Neutrophil (primary cell): Measurements from ENCODE around the gene APOA5.

ENCODE experiments used
- H3K27ac ChIP-seq: fragments of 200-600 bp; sonication (generic); 2 replicates; pipeline ENCODE4 v1.5.1; 2016; ENCODE audit warnings: mild to moderate bottlenecking, moderate library complexity
- H3K27me3 ChIP-seq: fragments of 200-600 bp; sonication (generic); 2 replicates; pipeline ENCODE4 v1.6.0; 2016; ENCODE audit warnings: mild to moderate bottlenecking
- H3K36me3 ChIP-seq: fragments of 200-600 bp; sonication (generic); 2 replicates; pipeline ENCODE4 v1.5.1; 2017
- H3K4me1 ChIP-seq, 2 experiments: fragments of 200-600 bp in 1 of 2; sonication (generic) in 1 of 2; 1 replicate in 1 of 2; 2 replicates in 1 of 2; pipeline versions ENCODE4 v1.5.1 to v1.6.1; 2013 to 2016; ENCODE audit warnings: low read depth in 1 of 2, low read length in 1 of 2, mild to moderate bottlenecking in 1 of 2, moderate library complexity in 1 of 2; ENCODE audit not compliant: control insufficient read depth in 1 of 2, insufficient read depth in 1 of 2
- H3K4me3 ChIP-seq, 2 experiments: fragments of 200-600 bp in 1 of 2; sonication (generic) in 1 of 2; 1 replicate in 1 of 2; 2 replicates in 1 of 2; pipeline ENCODE4 v1.5.1; 2013 to 2016; ENCODE audit warnings: low read depth in 1 of 2, low read length in 1 of 2, mild to moderate bottlenecking in 1 of 2, moderate library complexity in 1 of 2
- H3K9me3 ChIP-seq: fragments of 200-600 bp; sonication (generic); 2 replicates; pipeline ENCODE4 v1.5.1; 2016
- TF ChIP-seq, protein P1 (sequence below): fragments of 200-600 bp; sonication (generic); IDR thresholded peaks from 2 replicates; pipeline ENCODE4 v1.5.1; 2016; ENCODE audit warnings: antibody characterized with exemption

APOA5 gene

GRCh38 chr11:116823031-116823843 is 31.6 kb upstream of the APOA5 start, which contains the start of gene APOA4:
APOA4 (minus strand) TSS chr11:116823304; CDS start chr11:116823191, 113 bp downstream.
- Histone ChIP-seq H3K4me3 (no peak within 1 kb of the TSS), H3K9me3 (no peaks in the 10 kb centered on the region), H3K4me1 (no peaks in the 10 kb centered on the region), H3K36me3 (no peaks in the 10 kb centered on the region), H3K27ac (no peak within 1 kb of the TSS), H3K27me3 (no peaks in the 10 kb centered on the region)
- TF ChIP-seq, protein P1, sequence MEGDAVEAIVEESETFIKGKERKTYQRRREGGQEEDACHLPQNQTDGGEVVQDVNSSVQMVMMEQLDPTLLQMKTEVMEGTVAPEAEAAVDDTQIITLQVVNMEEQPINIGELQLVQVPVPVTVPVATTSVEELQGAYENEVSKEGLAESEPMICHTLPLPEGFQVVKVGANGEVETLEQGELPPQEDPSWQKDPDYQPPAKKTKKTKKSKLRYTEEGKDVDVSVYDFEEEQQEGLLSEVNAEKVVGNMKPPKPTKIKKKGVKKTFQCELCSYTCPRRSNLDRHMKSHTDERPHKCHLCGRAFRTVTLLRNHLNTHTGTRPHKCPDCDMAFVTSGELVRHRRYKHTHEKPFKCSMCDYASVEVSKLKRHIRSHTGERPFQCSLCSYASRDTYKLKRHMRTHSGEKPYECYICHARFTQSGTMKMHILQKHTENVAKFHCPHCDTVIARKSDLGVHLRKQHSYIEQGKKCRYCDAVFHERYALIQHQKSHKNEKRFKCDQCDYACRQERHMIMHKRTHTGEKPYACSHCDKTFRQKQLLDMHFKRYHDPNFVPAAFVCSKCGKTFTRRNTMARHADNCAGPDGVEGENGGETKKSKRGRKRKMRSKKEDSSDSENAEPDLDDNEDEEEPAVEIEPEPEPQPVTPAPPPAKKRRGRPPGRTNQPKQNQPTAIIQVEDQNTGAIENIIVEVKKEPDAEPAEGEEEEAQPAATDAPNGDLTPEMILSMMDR: no peak

- TF ChIP-seq, protein P1: no peak
- Histone ChIP-seq H3K27ac (no peak overlapping the region), H3K36me3 (no peaks in the 10 kb centered on the region), H3K4me1 (no peaks in the 10 kb centered on the region), H3K27me3 (no peaks in the 10 kb centered on the region), H3K4me3 (no peak overlapping the region), H3K9me3 (no peaks in the 10 kb centered on the region)
Observed at GRCh38 chr11:116822575-116822974, 30.9 kb upstream of the APOA5 start.

DNA sequence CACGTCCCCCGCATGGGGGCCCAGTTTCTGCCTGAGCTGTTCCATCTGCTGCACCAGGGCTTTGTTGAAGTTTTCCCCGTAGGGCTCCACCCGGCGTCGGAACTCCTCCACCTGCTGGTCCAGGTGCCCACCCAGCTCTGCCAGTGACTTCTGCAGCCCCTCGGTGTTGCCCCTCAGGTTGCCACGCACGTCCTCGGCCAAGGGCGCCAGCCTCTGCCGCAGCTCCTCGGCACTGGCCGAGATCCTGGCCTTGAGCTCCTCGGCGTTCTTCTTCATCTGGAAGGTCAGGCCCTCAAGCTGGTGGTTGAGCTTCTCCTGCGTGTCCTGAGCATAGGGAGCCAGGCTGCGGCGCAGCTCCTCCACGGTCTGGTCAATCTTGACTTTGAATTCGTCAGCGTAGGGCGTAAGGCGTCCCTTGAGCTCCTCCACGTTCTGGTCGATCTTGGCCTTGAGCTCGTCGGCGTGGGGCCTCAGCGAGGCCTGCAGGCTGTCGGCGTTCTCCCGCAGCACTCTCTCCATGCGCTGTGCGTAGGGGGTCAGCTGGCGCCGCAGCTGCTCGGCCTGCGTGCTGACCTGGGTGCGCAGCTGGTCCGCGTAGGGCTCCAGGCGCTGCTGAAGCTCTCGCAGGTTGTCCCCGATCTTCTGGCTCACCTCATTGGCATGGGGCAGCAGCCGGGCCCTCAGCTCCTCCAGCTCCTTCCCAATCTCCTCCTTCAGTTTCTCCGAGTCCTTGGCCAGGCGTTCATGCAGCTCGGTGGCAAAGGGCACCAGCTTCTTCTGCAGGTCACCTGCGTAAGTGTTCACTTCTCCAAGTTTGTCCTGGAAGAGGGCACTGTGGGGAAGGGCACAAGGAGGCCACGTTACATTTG is 29.6 kb upstream of the APOA5 start:
- H3K36me3 ChIP-seq: no peaks in the 10 kb centered on the region
- H3K4me1 ChIP-seq: no peaks in the 10 kb centered on the region
- H3K27ac ChIP-seq: no peak overlapping the region
- no peak overlapping the region for H3K4me3 ChIP-seq
- H3K27me3 ChIP-seq: no peaks in the 10 kb centered on the region
- TF ChIP-seq, protein P1: no peak
- no peaks in the 10 kb centered on the region for H3K9me3 ChIP-seq

GRCh38 chr11:116819049-116819448 is 27.4 kb upstream of the APOA5 start:
- H3K27me3 ChIP-seq: no peaks in the 10 kb centered on the region
- H3K4me3 ChIP-seq: no peak overlapping the region
- TF ChIP-seq, protein P1: no peak
- H3K36me3 ChIP-seq: no peaks in the 10 kb centered on the region
- no peak overlapping the region for H3K27ac ChIP-seq
- no peaks in the 10 kb centered on the region for H3K4me1 ChIP-seq
- H3K9me3 ChIP-seq: no peaks in the 10 kb centered on the region

DNA sequence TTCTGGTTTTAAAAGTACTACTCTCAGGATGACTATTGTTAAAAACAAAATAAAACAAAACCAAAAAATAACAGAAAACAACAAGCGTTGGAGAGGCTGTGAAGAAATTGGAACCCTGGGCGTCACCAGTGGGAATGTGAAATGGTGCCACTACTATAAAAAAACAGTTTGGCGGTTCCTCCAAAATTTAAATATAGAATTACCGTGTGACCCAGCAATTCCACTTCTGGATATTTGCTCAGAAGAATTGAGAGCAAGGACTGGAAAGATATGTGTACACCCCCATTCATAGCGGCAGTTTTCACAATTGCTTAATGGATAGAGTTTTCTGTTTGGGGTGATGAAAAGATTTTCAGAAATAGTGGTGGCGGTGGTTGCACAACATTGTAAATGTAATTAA is 22.8 kb upstream of the APOA5 start:
- TF ChIP-seq, protein P1: no peak
- Histone ChIP-seq H3K4me3 (no peak overlapping the region), H3K27ac (no peak overlapping the region), H3K36me3 (no peaks in the 10 kb centered on the region), H3K9me3 (no peaks in the 10 kb centered on the region), H3K4me1 (no peaks in the 10 kb centered on the region), H3K27me3 (no peaks in the 10 kb centered on the region)
